Stomach smooth muscle (tissue), 2 donors: ENCODE measurements around the gene LAPTM4A.
A peak's percentile ranks its signal among the peaks of the same experiment; 100 is the strongest.
"Not testable (repeated sequence)": the region's sequence is repeated elsewhere in the genome, so short reads cannot be mapped to it uniquely, and the experiment has no call there.

Source experiments
- H3K27ac ChIP-seq: one replicate; pipeline ENCODE4 v1.7.0; 2013; ENCODE audit warnings: mild to moderate bottlenecking, low read length, inconsistent platforms
- H3K27me3 ChIP-seq, 2 donors: one replicate each; pipeline ENCODE4 v1.7.0; 2013; ENCODE audit warnings: low read length in 2 of 2; ENCODE audit not compliant: insufficient read depth in 2 of 2, control insufficient read depth in 1 of 2
- H3K36me3 ChIP-seq, 2 donors: one replicate each; pipeline ENCODE4 v1.7.0; 2013; ENCODE audit warnings: low read length in 2 of 2; ENCODE audit not compliant: control insufficient read depth in 2 of 2, insufficient read depth in 2 of 2
- H3K4me1 ChIP-seq: one replicate; pipeline ENCODE4 v1.7.0; 2013; ENCODE audit warnings: low read length; ENCODE audit not compliant: control insufficient read depth, insufficient read depth
- H3K4me3 ChIP-seq, 2 donors: one replicate each; pipeline ENCODE4 v1.7.0; 2013; ENCODE audit warnings: low read length in 2 of 2
- H3K9ac ChIP-seq, 2 donors: one replicate each; pipeline ENCODE4 v1.7.0; 2013; ENCODE audit warnings: low read length in 2 of 2, mild to moderate bottlenecking in 1 of 2
- H3K9me3 ChIP-seq, 2 donors: one replicate each; pipeline ENCODE4 v1.7.0; 2013; ENCODE audit warnings: low read length in 2 of 2; ENCODE audit not compliant: control insufficient read depth in 2 of 2
- donor health status: healthy.
- donor health status: Pancreatic carcinoma.

LAPTM4A gene

GRCh38 chr2:20074901-20075300 lies 23.5 kb upstream of the LAPTM4A start:
- H3K9me3 ChIP-seq = no peaks in the 10 kb centered on the region
- H3K27ac ChIP-seq = no peak overlapping the region
- H3K36me3 ChIP-seq = no peaks in the 10 kb centered on the region
- no peaks in the 10 kb centered on the region for H3K27me3 ChIP-seq
- peaks cover 12% of the 10 kb centered on the region for H3K4me1 ChIP-seq
- no peak overlapping the region for H3K9ac ChIP-seq
- no peak overlapping the region for H3K4me3 ChIP-seq

GRCh38 chr2:20074046-20074648 lies 22.7 kb upstream of the LAPTM4A start:
- not testable (repeated sequence) for H3K4me3 ChIP-seq, H3K9ac ChIP-seq, H3K27ac ChIP-seq, H3K9me3 ChIP-seq, H3K27me3 ChIP-seq, H3K36me3 ChIP-seq
- H3K4me1 ChIP-seq = peaks cover 12% of the 10 kb centered on the region

GRCh38 chr2:20073460-20073859 lies 22.0 kb upstream of the LAPTM4A start:
- H3K9me3 ChIP-seq = no peaks in the 10 kb centered on the region
- no peak overlapping the region for H3K9ac ChIP-seq
- H3K4me3 ChIP-seq = no peak overlapping the region
- peaks cover 14% of the 10 kb centered on the region for H3K4me1 ChIP-seq
- H3K27ac ChIP-seq = no peak overlapping the region
- no peaks in the 10 kb centered on the region for H3K27me3 ChIP-seq
- no peaks in the 10 kb centered on the region for H3K36me3 ChIP-seq

GRCh38 chr2:20072436-20073158 lies 21.2 kb upstream of the LAPTM4A start:
- no peaks in the 10 kb centered on the region for H3K36me3 ChIP-seq
- no peak overlapping the region for H3K4me3 ChIP-seq
- H3K27me3 ChIP-seq = no peaks in the 10 kb centered on the region
- peak overlapping the region in 1 of 2 donors; percentile 24 for H3K9ac ChIP-seq
- no peaks in the 10 kb centered on the region for H3K9me3 ChIP-seq
- peak overlapping the region; percentile 55 for H3K27ac ChIP-seq
- H3K4me1 ChIP-seq = peaks cover 17% of the 10 kb centered on the region

- Histone ChIP-seq H3K9me3 (no peaks in the 10 kb centered on the region), H3K27me3 (no peaks in the 10 kb centered on the region), H3K36me3 (no peaks in the 10 kb centered on the region), H3K4me1 (peaks cover 17% of the 10 kb centered on the region), H3K9ac (peak overlapping the region; percentile 24 to 58), H3K4me3 (peak overlapping the region; percentile 45 to 52), H3K27ac (peak overlapping the region; percentile 55)
These were observed 20.3 kb upstream of the LAPTM4A start for GRCh38 chr2:20071397-20072383.

GRCh38 chr2:20069756-20070155 lies 18.3 kb upstream of the LAPTM4A start:
- Histone ChIP-seq H3K27me3 (no peaks in the 10 kb centered on the region), H3K4me1 (peaks cover 26% of the 10 kb centered on the region), H3K27ac (no peak overlapping the region), H3K9ac (no peak overlapping the region), H3K4me3 (no peak overlapping the region), H3K9me3 (no peaks in the 10 kb centered on the region), H3K36me3 (no peaks in the 10 kb centered on the region)

- Histone ChIP-seq H3K9ac (no peak overlapping the region), H3K27ac (no peak overlapping the region), H3K4me3 (no peak overlapping the region), H3K27me3 (no peaks in the 10 kb centered on the region), H3K4me1 (peaks cover 26% of the 10 kb centered on the region), H3K36me3 (no peaks in the 10 kb centered on the region), H3K9me3 (no peaks in the 10 kb centered on the region)
These were observed 16.7 kb upstream of the LAPTM4A start for GRCh38 chr2:20067992-20068584.

GRCh38 chr2:20065885-20066602 lies 14.6 kb upstream of the LAPTM4A start:
- Histone ChIP-seq H3K9me3 (no peaks in the 10 kb centered on the region), H3K9ac (no peak overlapping the region), H3K4me1 (peaks cover 24% of the 10 kb centered on the region), H3K27ac (no peak overlapping the region), H3K4me3 (peak overlapping the region in 1 of 2 donors; percentile 15), H3K36me3 (no peaks in the 10 kb centered on the region), H3K27me3 (no peaks in the 10 kb centered on the region)

GRCh38 chr2:20064841-20065240 lies 13.4 kb upstream of the LAPTM4A start:
- Histone ChIP-seq H3K9me3 (no peaks in the 10 kb centered on the region), H3K27me3 (no peaks in the 10 kb centered on the region), H3K36me3 (no peaks in the 10 kb centered on the region), H3K4me1 (peaks cover 23% of the 10 kb centered on the region), H3K4me3 (no peak overlapping the region), H3K9ac (no peak overlapping the region), H3K27ac (no peak overlapping the region)

GRCh38 chr2:20064421-20064820 lies 13.0 kb upstream of the LAPTM4A start:
- H3K9ac ChIP-seq = no peak overlapping the region
- H3K27ac ChIP-seq = no peak overlapping the region

More at GRCh38 chr2:20064421-20064820, 13.0 kb upstream of the LAPTM4A start:
- H3K9me3 ChIP-seq = no peaks in the 10 kb centered on the region
- peaks cover 23% of the 10 kb centered on the region for H3K4me1 ChIP-seq
- no peaks in the 10 kb centered on the region for H3K36me3 ChIP-seq
- no peaks in the 10 kb centered on the region for H3K27me3 ChIP-seq
- H3K4me3 ChIP-seq = no peak overlapping the region
